Activated T-helper 2 cell treated with anti-CD3 and anti-CD28 coated beads, Interferon-gamma antibody, Interleukin-2, Interleukin-4, amounts not matched to agents 10 μg/mL and 5 μg/mL and 100 μg/mL, durations not matched to agents 14 hours and 24 hours and 36 hours (primary cell): Measurements from ENCODE around the gene RELT. TPM values are rescaled to one million over a fixed set of nuclear protein-coding genes. Genes with fewer than 3 reads are reported as not detected.

Source experiments
- DNase-seq: peaks from one replicate; pipeline ENCODE4 v3.0.0; 2021; ENCODE audit warnings: low spot score
- H3K27ac Mint-ChIP-seq: one replicate; pipeline ENCODE4 v1.8.0; 2021; ENCODE audit warnings: mixed read lengths
- H3K27me3 Mint-ChIP-seq: one replicate; pipeline ENCODE4 v1.8.0; 2021; ENCODE audit warnings: low read depth, mixed read lengths
- H3K36me3 Mint-ChIP-seq: one replicate; pipeline ENCODE4 v1.8.0; 2021; ENCODE audit warnings: low read depth, mixed read lengths
- H3K4me1 Mint-ChIP-seq: one replicate; pipeline ENCODE4 v1.8.0; 2021; ENCODE audit warnings: low read depth, mixed read lengths
- H3K4me3 Mint-ChIP-seq: one replicate; pipeline ENCODE4 v1.8.0; 2021; ENCODE audit warnings: low read depth, mild to moderate bottlenecking, moderate library complexity, mixed read lengths
- H3K9me3 Mint-ChIP-seq: one replicate; pipeline ENCODE4 v1.8.0; 2021; ENCODE audit warnings: mixed read lengths
- intact Hi-C: fragments of 100-400 bp; cut with micrococcal nuclease; formaldehyde crosslinking; loops from one replicate; pipeline ENCODE4 v1.15.1; 2023
- total RNA-seq: library from RNA; stranded (reverse); gene quantifications from 2 replicates; pipeline ENCODE4 v1.2.3, GENCODE V29; 2022

Gene RELT
- total RNA-seq, 1 donor from 2014 or later = 33.5 TPM

- H3K9me3 Mint-ChIP-seq = no peaks in the 10 kb centered on the region
- DNase-seq = no peak
- H3K27me3 Mint-ChIP-seq = no peaks in the 10 kb centered on the region
- no peak overlapping the region for H3K4me3 Mint-ChIP-seq
- intact Hi-C loops = loop anchor here (10.0 kb wide), 1 partner anchor 265 kb away; no protein-coding TSS in a partner anchor
- H3K27ac Mint-ChIP-seq = no peak overlapping the region
- H3K4me1 Mint-ChIP-seq = peaks cover 3% of the 10 kb centered on the region
- H3K36me3 Mint-ChIP-seq = peaks cover 31% of the 10 kb centered on the region
These were observed 24.1 kb downstream of the RELT start for GRCh38 chr11:73400293-73400692.

- H3K27ac Mint-ChIP-seq = no peak overlapping the region
- no peak for DNase-seq
- intact Hi-C loops = loop anchor here (10.0 kb wide), 1 partner anchor 263 kb away; no protein-coding TSS in a partner anchor
- no peak overlapping the region for H3K4me3 Mint-ChIP-seq
- H3K9me3 Mint-ChIP-seq = no peaks in the 10 kb centered on the region
- H3K36me3 Mint-ChIP-seq = peaks cover 33% of the 10 kb centered on the region
- no peaks in the 10 kb centered on the region for H3K27me3 Mint-ChIP-seq
- peaks cover 3% of the 10 kb centered on the region for H3K4me1 Mint-ChIP-seq
These were observed 25.2 kb downstream of the RELT start for GRCh38 chr11:73401217-73401923.

GRCh38 chr11:73401924-73402833 is 26.0 kb downstream of the RELT start:
- Mint-ChIP-seq H3K4me3 (no peak overlapping the region), H3K4me1 (peaks cover 3% of the 10 kb centered on the region), H3K27me3 (no peaks in the 10 kb centered on the region), H3K9me3 (no peaks in the 10 kb centered on the region), H3K27ac (no peak overlapping the region), H3K36me3 (peaks cover 31% of the 10 kb centered on the region)
- intact Hi-C loops = loop anchor here (10.0 kb wide), 1 partner anchor 263 kb away; no protein-coding TSS in a partner anchor
- DNase-seq = no peak

DNA sequence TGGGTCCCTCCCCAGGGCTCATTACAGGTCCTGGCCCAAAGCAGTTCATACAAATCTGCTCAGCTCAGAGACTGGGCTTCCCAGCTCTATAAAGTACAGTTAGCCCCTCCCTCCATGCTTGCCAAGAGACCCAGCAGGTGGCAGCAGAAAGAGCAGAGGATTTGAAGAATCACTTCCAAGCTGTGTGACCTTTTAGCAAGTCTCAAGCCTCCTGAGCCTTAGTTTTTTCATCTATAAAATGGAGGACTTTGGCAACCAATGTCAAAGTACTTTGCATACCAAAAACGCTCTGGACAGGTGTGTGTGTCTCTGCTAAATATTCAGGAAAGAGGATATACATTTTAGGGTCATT is 26.6 kb downstream of the RELT start:
- intact Hi-C loops = loop anchor here (10.0 kb wide), 1 partner anchor 262 kb away; no protein-coding TSS in a partner anchor
- Mint-ChIP-seq H3K36me3 (peaks cover 31% of the 10 kb centered on the region), H3K27me3 (no peaks in the 10 kb centered on the region), H3K27ac (no peak overlapping the region), H3K4me1 (peaks cover 3% of the 10 kb centered on the region), H3K4me3 (no peak overlapping the region), H3K9me3 (no peaks in the 10 kb centered on the region)
- no peak for DNase-seq

- H3K4me3 Mint-ChIP-seq = no peak overlapping the region
- H3K4me1 Mint-ChIP-seq = peaks cover 3% of the 10 kb centered on the region
- no peak for DNase-seq
- H3K27ac Mint-ChIP-seq = no peak overlapping the region
- intact Hi-C loops = loop anchor here (10.0 kb wide), 1 partner anchor 261 kb away; no protein-coding TSS in a partner anchor
- no peaks in the 10 kb centered on the region for H3K9me3 Mint-ChIP-seq
- H3K27me3 Mint-ChIP-seq = no peaks in the 10 kb centered on the region
- H3K36me3 Mint-ChIP-seq = peaks cover 32% of the 10 kb centered on the region
These were observed 27.3 kb downstream of the RELT start for GRCh38 chr11:73403541-73403940.

- Mint-ChIP-seq H3K36me3 (peaks cover 37% of the 10 kb centered on the region), H3K27ac (no peak overlapping the region), H3K4me3 (no peak overlapping the region), H3K27me3 (no peaks in the 10 kb centered on the region), H3K9me3 (no peaks in the 10 kb centered on the region), H3K4me1 (peaks cover 3% of the 10 kb centered on the region)
- DNase-seq = no peak
- intact Hi-C loops = loop anchor here (10.0 kb wide), 1 partner anchor 261 kb away; no protein-coding TSS in a partner anchor
These were observed 27.8 kb downstream of the RELT start for GRCh38 chr11:73404048-73404447.

GRCh38 chr11:73404506-73405145 is 28.4 kb downstream of the RELT start:
- DNase-seq = no peak
- H3K27ac Mint-ChIP-seq = no peak overlapping the region
- no peaks in the 10 kb centered on the region for H3K9me3 Mint-ChIP-seq
- intact Hi-C loops = loop anchor here (10.0 kb wide), 1 partner anchor 260 kb away; no protein-coding TSS in a partner anchor
- H3K36me3 Mint-ChIP-seq = peaks cover 37% of the 10 kb centered on the region
- no peak overlapping the region for H3K4me3 Mint-ChIP-seq
- H3K4me1 Mint-ChIP-seq = no peaks in the 10 kb centered on the region
- no peaks in the 10 kb centered on the region for H3K27me3 Mint-ChIP-seq

DNA sequence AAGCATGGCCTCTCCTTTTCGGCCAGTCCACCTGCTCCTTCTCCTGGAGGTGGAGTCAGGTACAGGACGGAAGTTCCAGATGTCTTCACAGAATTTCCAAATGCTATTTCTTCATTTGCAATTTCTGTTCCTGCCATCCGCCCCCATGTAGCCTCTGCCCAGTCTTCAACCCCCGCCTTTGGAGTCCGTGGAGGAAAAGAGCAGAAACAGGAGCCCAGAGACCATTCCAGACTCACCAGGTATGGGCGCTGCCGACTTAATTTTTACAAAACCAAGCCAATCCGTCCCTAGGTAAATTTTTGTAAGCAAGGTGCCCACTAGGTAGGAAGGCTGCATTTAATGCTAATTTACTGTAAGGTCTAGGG is 28.9 kb downstream of the RELT start:
- no peaks in the 10 kb centered on the region for H3K27me3 Mint-ChIP-seq
- H3K4me3 Mint-ChIP-seq = no peak overlapping the region
- intact Hi-C loops = loop anchor here (10.0 kb wide), 1 partner anchor 260 kb away; no protein-coding TSS in a partner anchor
- H3K9me3 Mint-ChIP-seq = no peaks in the 10 kb centered on the region
- DNase-seq = no peak
- H3K27ac Mint-ChIP-seq = no peak overlapping the region
- H3K36me3 Mint-ChIP-seq = peaks cover 36% of the 10 kb centered on the region
- H3K4me1 Mint-ChIP-seq = no peaks in the 10 kb centered on the region

DNA sequence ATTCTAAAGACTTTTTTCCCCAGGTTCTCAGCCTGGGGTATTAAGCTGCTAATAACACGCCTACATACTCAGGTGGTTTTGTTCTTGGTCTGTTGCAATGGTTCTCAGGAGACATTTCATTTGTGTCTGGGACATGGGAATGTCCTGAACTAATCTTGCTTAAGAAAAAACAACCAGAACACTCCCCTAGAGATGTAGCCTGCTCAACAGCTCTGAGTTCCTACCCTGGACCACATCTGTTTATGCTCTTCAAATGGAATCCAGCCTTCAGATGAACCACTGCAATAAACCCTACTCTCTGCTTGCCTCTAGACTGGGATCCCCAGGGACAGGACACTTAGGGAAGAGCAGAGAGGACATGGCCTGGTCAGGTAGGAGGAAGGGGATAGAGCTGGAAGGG is 29.9 kb downstream of the RELT start:
- H3K4me1 Mint-ChIP-seq = no peaks in the 10 kb centered on the region
- intact Hi-C loops = loop anchor here (10.0 kb wide), 1 partner anchor 259 kb away; no protein-coding TSS in a partner anchor
- no peaks in the 10 kb centered on the region for H3K27me3 Mint-ChIP-seq
- no peak overlapping the region for H3K4me3 Mint-ChIP-seq
- DNase-seq = no peak
- no peaks in the 10 kb centered on the region for H3K9me3 Mint-ChIP-seq
- peaks cover 37% of the 10 kb centered on the region for H3K36me3 Mint-ChIP-seq
- H3K27ac Mint-ChIP-seq = no peak overlapping the region

- Mint-ChIP-seq H3K4me1 (no peaks in the 10 kb centered on the region), H3K27ac (no peak overlapping the region)
- intact Hi-C loops = loop anchor here (10.0 kb wide), 1 partner anchor 258 kb away; no protein-coding TSS in a partner anchor
These were observed 30.4 kb downstream of the RELT start for GRCh38 chr11:73406619-73407018.

GRCh38 chr11:73409431-73409830 is 33.2 kb downstream of the RELT start:
- no peaks in the 10 kb centered on the region for H3K9me3 Mint-ChIP-seq
- DNase-seq = no peak
- no peak overlapping the region for H3K27ac Mint-ChIP-seq
- H3K36me3 Mint-ChIP-seq = peaks cover 39% of the 10 kb centered on the region
- no peaks in the 10 kb centered on the region for H3K27me3 Mint-ChIP-seq
- H3K4me1 Mint-ChIP-seq = no peaks in the 10 kb centered on the region
- intact Hi-C loops = loop anchor here (10.0 kb wide), 1 partner anchor 255 kb away; no protein-coding TSS in a partner anchor
- no peak overlapping the region for H3K4me3 Mint-ChIP-seq

More at GRCh38 chr11:73406619-73407018, 30.4 kb downstream of the RELT start:
- Mint-ChIP-seq H3K9me3 (no peaks in the 10 kb centered on the region), H3K4me3 (no peak overlapping the region), H3K27me3 (no peaks in the 10 kb centered on the region), H3K36me3 (peaks cover 37% of the 10 kb centered on the region)
- DNase-seq = no peak

DNA sequence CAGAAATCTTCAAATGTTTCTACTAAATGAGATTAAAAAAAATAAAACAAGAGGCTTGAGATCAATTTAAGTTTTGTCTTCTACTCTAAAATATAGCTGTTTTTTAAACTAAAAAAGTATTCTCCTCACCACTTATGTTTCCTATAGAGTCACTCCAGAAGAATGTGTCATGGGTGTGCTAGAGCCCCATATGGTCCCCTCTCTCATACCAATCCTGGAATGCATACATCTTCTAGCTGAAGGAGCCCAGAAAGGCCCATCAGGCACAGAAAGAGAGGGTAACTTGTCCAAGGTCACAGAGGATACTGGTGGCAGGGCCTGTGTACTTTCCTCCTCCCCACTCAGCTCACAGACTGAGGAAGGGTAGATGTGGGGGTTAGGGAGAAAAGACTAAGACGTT is 34.4 kb downstream of the RELT start:
- H3K36me3 Mint-ChIP-seq = peaks cover 36% of the 10 kb centered on the region
- no peaks in the 10 kb centered on the region for H3K9me3 Mint-ChIP-seq
- intact Hi-C loops = no loop called here
- no peak overlapping the region for H3K27ac Mint-ChIP-seq
- H3K27me3 Mint-ChIP-seq = no peaks in the 10 kb centered on the region
- H3K4me1 Mint-ChIP-seq = peaks cover 7% of the 10 kb centered on the region
- no peak overlapping the region for H3K4me3 Mint-ChIP-seq
- DNase-seq = no peak
